ENCODE results near the gene HOXC4. TPM values are rescaled to one million over a fixed set of nuclear protein-coding genes. Genes with fewer than 3 reads are reported as not detected.

The HOXC4 gene
- total and polyA plus RNA-seq, 2 of the 8 experiments (the other 6 are each of a cell fraction or from before 2014, with no cell fraction given) = not detected

DNA sequence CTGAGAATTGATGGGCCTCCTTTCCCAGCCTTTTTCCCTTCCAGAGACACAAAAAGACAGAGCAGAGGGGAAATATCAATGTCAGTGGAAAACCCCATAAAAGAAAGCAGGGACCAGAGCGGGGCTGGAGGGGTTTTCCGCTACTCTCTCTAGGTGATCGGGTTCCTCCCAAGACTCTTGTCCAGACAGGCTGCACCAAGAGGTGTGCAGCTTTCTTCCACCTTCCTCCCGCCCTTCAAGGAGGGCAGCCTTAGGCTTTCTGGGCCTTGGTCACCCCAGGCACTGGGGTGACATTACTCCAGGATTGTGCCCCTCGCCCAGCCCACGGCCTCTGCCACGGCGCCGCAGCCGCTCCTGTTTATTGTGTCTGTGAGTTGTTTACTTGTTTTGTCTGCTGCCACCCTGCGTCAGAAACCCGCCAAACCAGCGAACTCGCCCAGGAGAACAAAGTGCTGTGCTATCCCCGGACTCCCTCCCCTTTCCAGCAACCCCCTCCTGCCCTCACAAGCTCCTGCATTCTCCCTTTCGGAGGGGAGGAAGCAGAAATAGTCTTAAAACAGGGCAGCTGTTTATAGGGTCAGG lies 32.1 kb upstream of the HOXC4 start:
- Histone ChIP-seq H3K14ac (ENCODE audit: insufficient read length) (no peak overlapping the region), H4K91ac (replicated peaks; ENCODE audit: insufficient read length, low read length) (no peak overlapping the region), H3K4me1 (replicated peaks in 1 of 4; ENCODE audit: control insufficient read depth in 3 of 4, insufficient read depth in 4 of 4, low read length in 3 of 4) (peaks cover 0 to 12% (median 4%) of the 10 kb centered on the region in 4 experiments; a peak in 6 of 7 replicates), H2AFZ (ENCODE audit: low read length) (no peak overlapping the region), H2BK15ac (ENCODE audit: low read length) (no peak overlapping the region; the same call in 1 of the 2 replicates), H4K20me1 (replicated peaks in 1 of 2; ENCODE audit: control insufficient read depth in 1 of 2, insufficient read depth in 2 of 2, low read length in 2 of 2) (peaks cover 10 to 28% of the 10 kb centered on the region in 2 experiments), H2BK120ac (replicated peaks; ENCODE audit: low read depth, low read length) (no peak overlapping the region), H2BK5ac (ENCODE audit: low read depth, low read length) (no peak overlapping the region), H2BK20ac (ENCODE audit: low read length) (no peak overlapping the region), H3K79me2 (ENCODE audit: control insufficient read depth in 1 of 2, insufficient read depth in 2 of 2, low read length in 2 of 2) (no peaks in the 10 kb centered on the region), H3K23me2 (ENCODE audit: low read depth, low read length) (peaks cover 3% of the 10 kb centered on the region; the same call in 1 of the 2 replicates), H3K79me1 (ENCODE audit: low read depth, low read length) (no peaks in the 10 kb centered on the region), H3K36me3 (ENCODE audit: control insufficient read depth in 2 of 4, insufficient read depth in 4 of 4, low read length in 3 of 4) (no peaks in the 10 kb centered on the region; a peak in 1 of 8 replicates), H3K27ac (ENCODE audit: low read depth, low read length) (no peak overlapping the region), H3K56ac (replicated peaks; ENCODE audit: insufficient read length, low read depth, low read length) (no peak overlapping the region), H3K9me3 (ENCODE audit: insufficient read depth in 2 of 2, low read depth in 1 of 2, low read length in 1 of 2) (no peaks in the 10 kb centered on the region), H3K27me3 (replicated peaks in 1 of 4; ENCODE audit: control insufficient read depth in 3 of 4, extremely low read depth in 1 of 4, insufficient read depth in 3 of 4, low read length in 3 of 4) (peaks cover 94 to 100% (median 100%) of the 10 kb centered on the region in 4 experiments), H4K5ac (ENCODE audit: insufficient read length, low read depth, low read length) (no peak overlapping the region), H2AK5ac (ENCODE audit: low read depth, low read length) (peak overlapping the region; percentile 60), H3K23ac (ENCODE audit: insufficient read length) (no peak overlapping the region), H2BK12ac (ENCODE audit: low read depth, low read length) (no peak overlapping the region; the same call in 1 of the 2 replicates), H4K8ac (ENCODE audit: extremely low read depth, insufficient read depth, low read length) (no peak overlapping the region), H3K4ac (replicated peaks; ENCODE audit: insufficient read length, low read depth, low read length) (no peak overlapping the region), H3K4me2 (ENCODE audit: insufficient read depth in 1 of 2, low read depth in 2 of 2, low read length in 2 of 2) (no peak overlapping the region), H3K9ac (replicated peaks in 1 of 4; ENCODE audit: extremely low read depth in 1 of 4, low read depth in 3 of 4, low read length in 3 of 4) (no peak overlapping the region), H3K4me3 (ENCODE audit: extremely low read depth in 1 of 4, insufficient read depth in 2 of 4, low read depth in 3 of 4, low read length in 4 of 4) (no peak overlapping the region), H3K18ac (ENCODE audit: extremely low read depth, low read length) (no peak overlapping the region)
- ChIA-PET POLR2A (ENCODE audit: partially characterized antibody) (interaction anchor here (0.8 to 1.5 kb wide), 2 partner anchors 21 to 36 kb away, joined by 4 read pairs; partner anchors contain the start of genes HOXC10 and HOXC9), CTCF (ENCODE audit: partially characterized antibody) (interaction anchor here (0.7 to 12.5 kb wide), 17 partner anchors 8 to 275 kb away, joined by 3 to 172 read pairs (median 4); partner anchors contain the start of genes HOXC11, HOXC5 and HOXC8)
- FAIRE-seq = no peak
- 8% methylated on average over 15 of the region's 16 CpGs; no CpG with 5 or more reads in 1 of the 2 experiments for WGBS, 2 experiments (ENCODE audit: extremely low coverage in 1 of 2, insufficient coverage in 1 of 2, insufficient read length in 1 of 2, insufficient replicate concordance in 2 of 2, low coverage in 1 of 2, low lambda C conversion rate in 2 of 2, missing lambda C conversion rate in 1 of 2)
- DNase-seq (ENCODE audit: low read depth in 1 of 2, low spot score in 2 of 2) = peak in 1 of 2 experiments; percentile 75
- TF ChIP-seq RAD21 (IDR thresholded peaks at IDR 0.05 in 1 of 2, conservative IDR thresholded peaks at IDR 0.05 in 1 of 2; ENCODE audit: low read depth in 2 of 2, low read length in 2 of 2) (peak in 1 of 2 experiments; percentile 39; a peak in 1 of 4 replicates), NRF1 (IDR thresholded peaks at IDR 0.05; ENCODE audit: low read depth, low read length) (no peak), EGR1 (IDR thresholded peaks at IDR 0.05; ENCODE audit: borderline replicate concordance, low read depth, low read length) (peak; percentile 72), EZH2 (IDR thresholded peaks at IDR 0.05; ENCODE audit: low read depth, low read length, severe bottlenecking) (peak; percentile 95), SP1 (IDR thresholded peaks at IDR 0.05; ENCODE audit: low read depth, low read length) (peak; percentile 73), RNF2 (IDR thresholded peaks at IDR 0.05; ENCODE audit: borderline replicate concordance, low read depth, low read length, missing control alignments, poor library complexity, severe bottlenecking) (peak; percentile 88), FOSL1 (IDR thresholded peaks at IDR 0.05; ENCODE audit: insufficient read depth, low read depth, low read length) (no peak), TAF7 (optimal IDR thresholded peaks at IDR 0.05; ENCODE audit: borderline replicate concordance, low read depth, low read length) (no peak), SAP30 (IDR thresholded peaks at IDR 0.05; ENCODE audit: insufficient read depth, insufficient replicate concordance, low read length) (no peak), SUZ12 (IDR thresholded peaks at IDR 0.05; ENCODE audit: low read length) (peak; percentile 94)

All from H1 (cell line).